Activated naive CD8-positive, alpha-beta T cell treated with anti-CD3 and anti-CD28 coated beads for 36 hours (primary cell): ENCODE measurements around the gene PRKD1. TPM values are rescaled to one million over a fixed set of nuclear protein-coding genes. Genes with fewer than 3 reads are reported as not detected.
"Not testable (repeated sequence)": the region's sequence is repeated elsewhere in the genome, so short reads cannot be mapped to it uniquely, and the experiment has no call there.

ENCODE experiments used
- DNase-seq: peaks from one replicate; pipeline ENCODE4 v3.0.0; 2021
- H3K27ac Mint-ChIP-seq: one replicate; pipeline ENCODE4 v1.8.0; 2022; ENCODE audit warnings: mild to moderate bottlenecking, moderate library complexity, mixed read lengths
- H3K27me3 Mint-ChIP-seq: one replicate; pipeline ENCODE4 v1.8.0; 2022; ENCODE audit warnings: mild to moderate bottlenecking, mixed read lengths
- H3K36me3 Mint-ChIP-seq: one replicate; pipeline ENCODE4 v1.8.0; 2021; ENCODE audit warnings: mild to moderate bottlenecking, mixed read lengths
- H3K4me1 Mint-ChIP-seq: one replicate; pipeline ENCODE4 v1.8.0; 2021; ENCODE audit warnings: mixed read lengths
- H3K4me3 Mint-ChIP-seq: one replicate; pipeline ENCODE4 v1.8.0; 2022; ENCODE audit warnings: mild to moderate bottlenecking, moderate library complexity, mixed read lengths
- H3K9me3 Mint-ChIP-seq: one replicate; pipeline ENCODE4 v1.8.0; 2022; ENCODE audit warnings: mixed read lengths
- total RNA-seq, 2 experiments: library from RNA; stranded (reverse); gene quantifications; one replicate each; pipeline ENCODE4 v1.2.3, GENCODE V29; 2021

The PRKD1 gene
- total RNA-seq, 2 experiments from 2014 or later, result not detected

DNA sequence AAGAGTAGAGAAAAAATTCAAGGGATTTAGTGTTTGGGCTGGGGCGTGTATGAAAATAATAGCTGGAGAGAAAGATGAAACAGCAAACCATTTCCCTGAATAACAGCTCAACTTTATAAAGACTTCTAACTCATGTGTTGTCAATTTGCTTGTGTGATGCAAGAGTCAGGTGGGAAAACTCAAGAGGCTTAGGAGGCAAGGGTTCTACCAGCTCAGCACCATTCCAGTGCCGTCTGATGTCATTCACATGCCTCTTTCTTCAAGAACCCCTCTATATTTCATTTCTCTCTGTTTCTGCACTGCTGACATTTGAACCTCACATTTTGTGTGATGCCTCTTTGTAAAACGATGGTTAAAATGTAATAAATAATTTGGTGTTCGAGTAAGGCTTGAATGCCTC lies 192.2 kb downstream of the PRKD1 start:
- Mint-ChIP-seq H3K27me3 (no peaks in the 10 kb centered on the region), H3K27ac (no peak overlapping the region), H3K9me3 (peaks cover 9% of the 10 kb centered on the region), H3K4me1 (no peaks in the 10 kb centered on the region), H3K36me3 (no peaks in the 10 kb centered on the region), H3K4me3 (no peak overlapping the region)
- no peak for DNase-seq

DNA sequence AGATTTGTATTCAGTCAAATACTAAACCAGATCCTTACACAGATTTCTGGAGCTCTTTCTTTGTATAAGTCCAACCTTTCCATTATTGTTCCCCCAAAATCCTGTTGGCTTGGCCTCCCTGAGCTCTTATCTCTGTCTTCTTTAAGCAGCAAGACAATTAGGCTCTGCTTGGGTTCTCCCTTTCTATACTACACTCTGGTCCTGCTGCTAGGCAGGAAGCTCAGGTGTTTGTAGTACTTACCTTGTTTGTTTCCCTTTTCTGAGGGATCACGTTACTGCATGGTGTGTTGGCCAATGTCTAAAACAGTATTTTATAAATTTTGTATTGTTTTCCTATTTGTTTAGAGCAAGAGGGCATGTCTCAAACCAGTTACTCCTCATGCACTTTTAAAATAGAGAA lies 192.9 kb downstream of the PRKD1 start:
- H3K36me3 Mint-ChIP-seq, result no peaks in the 10 kb centered on the region
- H3K9me3 Mint-ChIP-seq, result peaks cover 9% of the 10 kb centered on the region
- no peak overlapping the region for H3K27ac Mint-ChIP-seq

DNA sequence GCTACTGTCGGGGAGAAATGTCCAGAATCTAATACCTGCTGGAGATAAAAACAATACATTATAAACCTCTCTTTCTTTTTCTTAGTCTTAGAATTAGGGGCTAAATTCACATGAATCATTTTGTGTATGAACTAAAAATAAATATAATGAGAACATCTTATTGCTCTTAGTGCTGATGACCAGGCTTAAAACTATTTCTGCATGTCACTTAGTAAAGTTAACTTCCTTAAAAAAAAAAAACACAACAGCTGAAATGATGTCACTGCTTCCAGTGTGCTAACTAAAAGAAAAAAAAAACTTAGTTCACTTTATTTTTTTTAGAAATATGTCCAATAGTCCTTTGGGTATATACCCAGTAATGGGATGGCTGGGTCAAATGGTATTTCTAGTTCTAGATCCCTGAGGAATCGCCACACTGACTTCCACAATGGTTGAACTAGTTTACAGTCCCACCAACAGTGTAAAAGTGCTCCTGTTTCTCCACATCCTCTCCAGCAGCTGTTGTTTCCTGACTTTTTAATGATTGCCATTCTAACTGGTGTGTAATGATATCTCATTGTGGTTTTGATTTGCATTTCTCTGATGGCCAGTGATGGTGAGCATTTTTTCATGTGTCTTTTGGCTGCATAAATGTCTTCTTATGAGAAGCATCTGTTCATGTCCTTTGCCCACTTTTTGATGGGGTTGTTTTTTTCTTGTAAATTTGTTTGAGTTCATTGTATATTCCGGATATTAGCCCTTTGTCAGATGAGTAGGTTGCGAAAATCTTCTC lies 200.9 kb downstream of the PRKD1 start:
- DNase-seq, H3K9me3 Mint-ChIP-seq: not testable (repeated sequence)

More for the DNA sequence above, 192.9 kb downstream of the PRKD1 start:
- Mint-ChIP-seq H3K4me1 (no peaks in the 10 kb centered on the region), H3K27me3 (no peaks in the 10 kb centered on the region), H3K4me3 (no peak overlapping the region)
- DNase-seq, result no peak

DNA sequence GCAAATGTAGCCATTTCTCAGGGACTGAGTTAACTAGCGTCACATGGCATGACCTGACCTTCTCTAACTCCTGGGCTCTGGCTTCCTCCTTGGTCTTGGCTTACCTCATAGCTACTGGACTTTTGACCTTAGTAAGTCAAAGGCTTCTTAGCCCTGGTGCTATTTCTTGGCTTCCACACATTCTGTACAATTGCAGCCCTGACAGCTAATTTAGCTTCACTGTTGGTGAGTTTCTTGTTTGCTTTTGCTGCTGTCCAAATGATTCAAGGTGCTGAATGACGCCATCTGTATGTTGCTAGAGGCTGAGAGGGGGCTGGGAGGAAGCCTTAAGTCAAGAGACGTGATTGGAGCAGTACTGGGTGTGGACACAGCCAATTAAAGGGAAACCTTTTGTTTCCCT lies 202.7 kb downstream of the PRKD1 start:
- H3K4me1 Mint-ChIP-seq, result no peaks in the 10 kb centered on the region
- DNase-seq, result no peak
- no peak overlapping the region for H3K27ac Mint-ChIP-seq
- H3K36me3 Mint-ChIP-seq, result no peaks in the 10 kb centered on the region
- no peaks in the 10 kb centered on the region for H3K27me3 Mint-ChIP-seq
- H3K4me3 Mint-ChIP-seq, result no peak overlapping the region
- peaks cover 2% of the 10 kb centered on the region for H3K9me3 Mint-ChIP-seq

More for the DNA sequence above, 200.9 kb downstream of the PRKD1 start:
- not testable (repeated sequence) for H3K27ac Mint-ChIP-seq, H3K4me3 Mint-ChIP-seq, H3K27me3 Mint-ChIP-seq, H3K4me1 Mint-ChIP-seq, H3K36me3 Mint-ChIP-seq

DNA sequence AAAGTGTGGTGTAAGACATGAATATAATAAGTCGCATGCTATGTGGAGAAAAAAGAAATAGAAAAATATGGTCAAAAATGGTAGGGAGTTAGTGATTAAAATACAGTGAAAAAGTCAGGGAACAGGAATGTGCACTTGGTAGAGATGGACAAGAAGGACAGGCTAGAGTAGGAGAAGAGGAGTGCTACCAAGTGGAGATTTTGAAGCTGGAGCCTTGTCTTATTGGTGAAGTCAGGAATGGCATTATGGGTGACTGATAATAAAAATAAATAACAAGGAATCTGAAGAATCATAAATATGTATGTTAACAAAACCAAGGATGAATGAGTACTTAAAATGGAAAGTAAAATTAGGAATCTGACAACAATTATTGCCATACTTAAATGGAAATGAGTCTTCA lies 204.8 kb downstream of the PRKD1 start:
- Mint-ChIP-seq H3K4me1 (no peaks in the 10 kb centered on the region), H3K4me3 (no peak overlapping the region), H3K36me3 (no peaks in the 10 kb centered on the region), H3K9me3 (peaks cover 2% of the 10 kb centered on the region), H3K27ac (no peak overlapping the region), H3K27me3 (no peaks in the 10 kb centered on the region)
- no peak for DNase-seq

DNA sequence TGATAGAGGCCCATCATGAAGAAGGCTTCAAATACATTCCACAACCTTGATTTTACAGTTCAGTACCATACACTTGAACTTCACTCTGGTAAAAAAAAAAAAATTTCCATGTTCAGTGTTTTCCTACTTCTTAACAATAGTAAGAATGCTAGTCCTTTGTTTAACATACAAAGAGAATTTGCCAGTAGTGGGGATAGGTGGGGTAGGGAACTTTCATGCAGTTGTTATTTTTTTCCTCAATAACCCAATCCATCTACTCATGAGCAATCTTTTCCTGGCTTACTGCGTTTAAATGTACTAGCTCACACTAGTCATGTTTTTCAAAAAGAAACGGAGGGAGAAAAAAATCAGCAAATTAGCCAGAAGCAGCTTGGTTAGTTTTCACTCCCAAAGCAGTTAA lies 206.1 kb downstream of the PRKD1 start:
- Mint-ChIP-seq H3K4me3 (no peak overlapping the region), H3K36me3 (no peaks in the 10 kb centered on the region), H3K9me3 (peaks cover 2% of the 10 kb centered on the region), H3K4me1 (no peaks in the 10 kb centered on the region), H3K27me3 (no peaks in the 10 kb centered on the region), H3K27ac (no peak overlapping the region)
- no peak for DNase-seq

DNA sequence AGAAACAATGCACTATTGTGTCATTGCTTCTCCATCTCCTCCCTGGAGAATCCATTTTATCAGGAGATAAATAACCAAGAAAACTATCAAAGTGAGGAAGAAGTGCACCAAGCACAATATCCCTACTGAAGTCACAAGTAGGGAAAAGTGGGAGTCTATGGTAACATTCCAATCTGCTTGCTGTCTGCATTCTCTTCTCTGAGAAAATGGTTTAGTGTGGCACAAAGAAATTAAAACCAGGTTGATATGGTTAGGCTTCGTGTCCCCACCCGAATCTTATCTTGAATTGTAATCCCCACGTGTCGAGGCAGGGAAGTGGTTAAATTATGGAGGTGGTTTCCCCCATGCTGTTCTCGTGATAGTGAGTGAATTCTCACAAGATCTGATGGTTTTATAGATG lies 209.7 kb downstream of the PRKD1 start:
- no peaks in the 10 kb centered on the region for H3K4me1 Mint-ChIP-seq
- peaks cover 3% of the 10 kb centered on the region for H3K27me3 Mint-ChIP-seq
- DNase-seq, result no peak
- peaks cover 4% of the 10 kb centered on the region for H3K9me3 Mint-ChIP-seq
- no peaks in the 10 kb centered on the region for H3K36me3 Mint-ChIP-seq
- no peak overlapping the region for H3K27ac Mint-ChIP-seq
- H3K4me3 Mint-ChIP-seq, result no peak overlapping the region

DNA sequence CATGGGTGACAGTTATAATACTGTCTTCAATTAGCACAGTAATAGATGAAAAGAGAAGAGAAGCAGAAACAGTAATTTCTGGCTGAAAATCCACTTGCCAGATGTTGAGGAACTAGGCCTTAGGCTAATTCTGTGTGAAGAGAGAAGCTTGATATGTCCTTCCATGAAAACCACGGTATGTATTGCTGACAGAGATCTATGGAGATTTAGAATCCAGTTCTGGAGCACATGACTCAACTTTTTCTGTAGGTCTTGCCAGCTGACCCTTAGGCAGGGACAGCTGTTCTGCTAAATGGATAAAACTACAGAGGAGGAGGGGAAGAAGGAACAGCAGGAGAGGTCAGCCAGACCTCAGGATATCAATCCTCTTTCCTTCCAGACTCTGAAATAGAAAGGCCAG lies 211.5 kb downstream of the PRKD1 start:
- peaks cover 4% of the 10 kb centered on the region for H3K9me3 Mint-ChIP-seq
- H3K4me1 Mint-ChIP-seq, result no peaks in the 10 kb centered on the region
- H3K36me3 Mint-ChIP-seq, result no peaks in the 10 kb centered on the region
- H3K4me3 Mint-ChIP-seq, result no peak overlapping the region
- H3K27ac Mint-ChIP-seq, result no peak overlapping the region
- DNase-seq, result no peak
- H3K27me3 Mint-ChIP-seq, result peaks cover 3% of the 10 kb centered on the region

DNA sequence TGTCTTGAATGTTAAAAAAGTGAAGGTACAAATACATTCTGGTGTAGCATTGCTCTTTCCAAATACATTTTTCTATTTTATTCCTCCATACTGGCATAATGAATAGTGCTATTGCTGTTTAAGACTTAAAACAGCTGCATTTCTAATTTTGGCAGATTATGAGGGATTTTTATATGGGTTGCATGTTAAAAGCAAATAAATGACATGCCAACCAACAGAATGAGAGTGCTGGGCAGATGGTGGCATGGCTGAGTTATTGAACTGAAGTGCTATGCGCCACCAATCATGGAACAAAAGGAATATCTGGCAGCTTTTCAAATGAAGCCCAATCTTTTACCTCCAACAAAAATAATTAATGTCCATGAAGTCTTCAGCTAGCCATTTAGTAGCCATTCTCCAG lies 215.0 kb downstream of the PRKD1 start:
- Mint-ChIP-seq H3K4me1 (no peaks in the 10 kb centered on the region), H3K4me3 (no peak overlapping the region), H3K27ac (no peak overlapping the region), H3K36me3 (no peaks in the 10 kb centered on the region), H3K27me3 (peaks cover 3% of the 10 kb centered on the region), H3K9me3 (peaks cover 5% of the 10 kb centered on the region)
- DNase-seq, result no peak

DNA sequence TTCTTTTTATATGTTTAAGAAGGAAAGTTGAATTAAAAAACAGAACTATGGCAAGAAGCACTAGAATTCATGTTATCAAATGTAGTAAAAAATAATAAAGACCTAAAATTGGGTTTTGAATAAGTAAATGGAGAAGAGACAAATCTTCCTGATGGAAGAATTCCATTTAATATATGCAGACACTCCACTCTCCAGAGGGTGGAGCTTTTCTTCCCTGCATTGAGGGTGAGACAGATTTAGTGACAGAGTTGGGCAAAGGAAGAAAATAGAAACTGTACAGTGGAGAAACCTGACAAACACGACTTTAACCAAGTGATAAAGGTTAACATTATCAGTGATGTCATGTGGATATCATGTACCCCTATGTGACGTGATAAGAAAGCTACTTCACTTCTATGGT lies 217.6 kb downstream of the PRKD1 start:
- peaks cover 3% of the 10 kb centered on the region for H3K27me3 Mint-ChIP-seq
- H3K9me3 Mint-ChIP-seq, result peaks cover 9% of the 10 kb centered on the region
- H3K4me3 Mint-ChIP-seq, result no peak overlapping the region
- no peaks in the 10 kb centered on the region for H3K4me1 Mint-ChIP-seq
- DNase-seq, result no peak
- H3K27ac Mint-ChIP-seq, result no peak overlapping the region
- no peaks in the 10 kb centered on the region for H3K36me3 Mint-ChIP-seq

DNA sequence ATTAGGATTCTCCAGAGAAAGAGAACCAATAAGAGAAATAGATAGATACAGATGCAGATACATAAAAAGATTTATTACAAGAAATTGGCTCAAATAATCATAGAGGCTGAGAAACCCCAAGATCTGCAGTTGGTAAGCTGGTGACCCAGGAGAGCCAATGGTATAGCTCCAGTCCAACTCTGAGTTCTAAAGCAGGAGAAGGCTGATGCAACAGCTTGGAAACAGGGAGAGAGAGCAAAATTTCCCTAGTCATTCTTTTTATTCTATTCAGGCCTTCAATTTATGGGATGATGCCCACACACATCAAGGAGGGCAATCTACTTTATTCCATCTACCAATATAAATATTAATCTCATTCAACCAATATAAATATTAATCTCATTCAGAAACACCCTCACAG lies 218.2 kb downstream of the PRKD1 start:
- no peak overlapping the region for H3K27ac Mint-ChIP-seq
- peaks cover 8% of the 10 kb centered on the region for H3K9me3 Mint-ChIP-seq
- DNase-seq, result no peak
- H3K4me1 Mint-ChIP-seq, result no peaks in the 10 kb centered on the region
- H3K27me3 Mint-ChIP-seq, result peaks cover under 1% of the 10 kb centered on the region
- no peak overlapping the region for H3K4me3 Mint-ChIP-seq
- no peaks in the 10 kb centered on the region for H3K36me3 Mint-ChIP-seq

DNA sequence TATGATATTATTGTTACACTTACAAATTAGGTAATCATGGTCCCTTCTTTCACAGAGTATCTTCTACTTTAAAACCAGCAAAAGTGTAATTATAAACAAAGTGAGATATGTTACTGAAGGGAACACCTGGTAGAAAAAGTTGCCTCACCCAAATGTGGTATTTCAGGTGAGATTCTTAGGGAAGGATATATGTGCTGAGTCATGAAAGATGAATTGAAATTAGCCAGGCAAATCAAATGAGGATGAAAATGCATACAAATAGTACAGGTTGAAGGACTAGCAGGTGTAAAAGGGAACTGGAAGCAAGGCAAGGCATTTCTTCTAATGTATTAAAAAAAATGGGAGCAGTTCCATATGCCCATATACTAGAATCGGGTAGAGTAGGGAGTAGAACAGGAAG lies 220.9 kb downstream of the PRKD1 start:
- Mint-ChIP-seq H3K27me3 (no peaks in the 10 kb centered on the region), H3K4me1 (no peaks in the 10 kb centered on the region), H3K27ac (no peak overlapping the region), H3K4me3 (no peak overlapping the region), H3K9me3 (peaks cover 6% of the 10 kb centered on the region), H3K36me3 (no peaks in the 10 kb centered on the region)
- DNase-seq, result no peak

DNA sequence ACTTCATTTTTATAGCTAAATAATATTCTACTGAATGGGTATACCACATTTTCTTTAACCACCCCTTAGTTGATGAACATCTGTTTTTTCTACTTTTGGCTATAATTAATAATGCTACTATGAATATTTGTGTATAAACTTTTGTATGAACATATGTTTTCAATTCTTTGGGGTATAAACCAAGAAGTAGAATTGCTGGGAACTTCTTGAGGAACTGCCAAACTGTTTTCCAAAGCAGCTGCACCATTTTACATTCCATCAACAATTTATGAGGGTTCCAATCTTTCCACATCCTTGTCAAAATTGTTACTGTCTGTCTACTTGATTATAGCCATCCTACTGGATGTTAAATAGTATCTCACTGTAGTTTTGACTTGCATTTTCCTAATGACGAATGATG lies 221.8 kb downstream of the PRKD1 start:
- Mint-ChIP-seq H3K27ac (no peak overlapping the region), H3K9me3 (peaks cover 6% of the 10 kb centered on the region), H3K36me3 (no peaks in the 10 kb centered on the region), H3K27me3 (no peaks in the 10 kb centered on the region), H3K4me3 (no peak overlapping the region), H3K4me1 (no peaks in the 10 kb centered on the region)
- no peak for DNase-seq

DNA sequence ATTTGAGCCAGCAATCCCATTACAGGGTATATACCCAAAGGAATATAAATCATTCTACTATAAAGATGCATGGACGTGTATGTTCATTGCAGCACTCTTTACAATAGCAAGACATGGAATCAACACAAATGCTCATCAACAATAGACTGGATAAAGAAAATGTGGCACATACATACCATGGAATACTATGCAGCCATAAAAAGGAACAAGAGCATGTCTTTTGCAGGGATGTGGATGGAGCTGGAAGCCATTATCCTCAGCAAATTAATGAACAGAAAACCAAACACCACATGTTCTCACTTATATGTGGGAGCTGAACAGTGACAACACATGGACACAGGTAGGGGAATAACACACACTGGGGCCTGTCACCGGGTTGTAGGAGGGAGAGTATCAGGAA lies 238.1 kb downstream of the PRKD1 start:
- H3K9me3 Mint-ChIP-seq, result peaks cover 13% of the 10 kb centered on the region
- H3K4me3 Mint-ChIP-seq, H3K36me3 Mint-ChIP-seq, H3K27me3 Mint-ChIP-seq, H3K4me1 Mint-ChIP-seq, H3K27ac Mint-ChIP-seq, DNase-seq: not testable (repeated sequence)

DNA sequence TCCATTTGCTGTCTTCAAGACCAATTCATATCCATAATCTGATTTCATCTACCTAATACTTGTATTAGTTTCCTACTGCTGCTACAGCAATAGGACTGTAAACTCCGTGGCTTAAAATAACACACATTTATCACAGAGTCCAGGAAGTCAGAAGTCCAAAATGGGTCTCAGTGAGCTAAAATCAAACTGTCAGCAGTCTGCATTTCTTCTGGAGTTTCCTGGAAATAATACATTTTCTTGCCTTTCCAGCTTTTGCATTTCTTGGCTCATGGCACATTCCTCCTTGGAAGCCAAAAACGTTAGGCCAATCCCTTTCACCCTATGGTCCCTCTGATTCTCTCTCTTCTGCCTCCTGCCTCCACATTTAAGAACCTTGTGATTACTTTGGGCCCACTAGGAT lies 239.8 kb downstream of the PRKD1 start:
- H3K4me3 Mint-ChIP-seq, result no peak overlapping the region
- H3K27ac Mint-ChIP-seq, result no peak overlapping the region
- H3K27me3 Mint-ChIP-seq, result no peaks in the 10 kb centered on the region
- no peaks in the 10 kb centered on the region for H3K36me3 Mint-ChIP-seq
- no peaks in the 10 kb centered on the region for H3K4me1 Mint-ChIP-seq
- no peak for DNase-seq
- H3K9me3 Mint-ChIP-seq, result peaks cover 13% of the 10 kb centered on the region

DNA sequence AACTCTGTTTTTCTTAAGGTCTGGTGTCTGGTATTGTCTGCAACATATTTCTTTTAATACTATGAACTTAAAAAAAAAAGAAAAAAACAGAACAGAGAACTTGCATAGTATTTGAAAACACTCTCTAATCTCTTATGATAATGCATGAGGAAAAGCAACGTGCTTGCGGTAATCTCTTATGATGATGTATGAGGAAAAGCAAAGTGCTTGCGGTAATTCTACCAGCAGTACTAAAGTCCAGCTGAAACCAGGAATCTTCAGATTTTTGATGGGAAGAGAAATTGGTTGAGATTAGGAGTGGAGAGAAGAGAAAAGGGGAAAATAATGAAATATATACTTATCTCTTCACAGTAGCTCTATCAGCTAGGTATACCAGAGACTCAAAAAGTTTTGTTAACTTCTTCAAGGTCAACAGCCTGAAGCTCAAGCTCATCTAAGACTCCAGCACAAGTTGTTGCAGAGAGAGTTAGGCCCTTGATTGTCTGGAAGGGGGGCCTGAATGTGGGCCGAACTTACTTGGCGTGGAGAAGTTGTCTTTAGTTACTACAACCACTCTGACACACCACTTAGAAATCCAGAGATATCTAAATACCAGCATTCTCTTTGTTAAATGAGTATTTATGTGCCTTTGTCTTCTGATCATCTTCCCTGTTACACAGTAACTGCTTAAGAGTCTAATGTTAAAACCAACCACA lies 240.4 kb downstream of the PRKD1 start:
- Mint-ChIP-seq H3K36me3 (no peaks in the 10 kb centered on the region), H3K4me3 (no peak overlapping the region), H3K4me1 (no peaks in the 10 kb centered on the region), H3K27ac (no peak overlapping the region), H3K9me3 (peaks cover 13% of the 10 kb centered on the region), H3K27me3 (no peaks in the 10 kb centered on the region)
- DNase-seq, result no peak
